Activated CD4-positive, alpha-beta T cell treated with anti-CD3 and anti-CD28 coated beads, Interleukin-2, amount 10 ng/mL, durations not matched to agents 7 days and 5 days (primary cell): ENCODE measurements around the gene TWIST2. TPM values are rescaled to one million over a fixed set of nuclear protein-coding genes. Genes with fewer than 3 reads are reported as not detected.

ENCODE experiments used
- CTCF ChIA-PET: fragments of 350-600 bp; sonication (Branson Sonifier 250); formaldehyde crosslinking; loops from one replicate; lab custom pipeline; 2021; ENCODE audit warnings: antibody characterized with exemption; lab: Charles Lee
- POLR2A ChIA-PET: fragments of 350-600 bp; sonication (Branson Sonifier 250); formaldehyde crosslinking; loops from one replicate; lab custom pipeline; 2021; ENCODE audit warnings: antibody characterized with exemption; lab: Charles Lee
- DNase-seq: peaks from one replicate; pipeline ENCODE4 v3.0.0-alpha.2; 2020
- H3K27ac Mint-ChIP-seq: one replicate; pipeline ENCODE4 v1.8.0; 2021; ENCODE audit warnings: mild to moderate bottlenecking, moderate library complexity, mixed read lengths
- H3K27me3 Mint-ChIP-seq: one replicate; pipeline ENCODE4 v1.8.0; 2021; ENCODE audit warnings: mixed read lengths
- H3K36me3 Mint-ChIP-seq: one replicate; pipeline ENCODE4 v1.8.0; 2021; ENCODE audit warnings: low read depth, mixed read lengths
- H3K4me1 Mint-ChIP-seq: one replicate; pipeline ENCODE4 v1.8.0; 2021; ENCODE audit warnings: mixed read lengths
- H3K4me3 Mint-ChIP-seq: one replicate; pipeline ENCODE4 v1.8.0; 2021; ENCODE audit warnings: mild to moderate bottlenecking, moderate library complexity, mixed read lengths
- H3K9me3 Mint-ChIP-seq: one replicate; pipeline ENCODE4 v1.8.0; 2021; ENCODE audit warnings: mixed read lengths
- total RNA-seq, 2 experiments: library from RNA; stranded (reverse); gene quantifications; one replicate each; pipeline ENCODE4 v1.2.3, GENCODE V29; 2021

Gene TWIST2
- total RNA-seq, 2 experiments from 2014 or later, result not detected

GRCh38 chr2:238864207-238865014 lies 16.5 kb downstream of the TWIST2 start:
- H3K36me3 Mint-ChIP-seq, result no peaks in the 10 kb centered on the region
- H3K27me3 Mint-ChIP-seq, result no peaks in the 10 kb centered on the region
- no peak for DNase-seq
- ChIA-PET CTCF (no interaction called here), POLR2A (no interaction called here)
- H3K4me1 Mint-ChIP-seq, result no peaks in the 10 kb centered on the region
- H3K4me3 Mint-ChIP-seq, result no peak overlapping the region
- H3K27ac Mint-ChIP-seq, result no peak overlapping the region
- no peaks in the 10 kb centered on the region for H3K9me3 Mint-ChIP-seq

DNA sequence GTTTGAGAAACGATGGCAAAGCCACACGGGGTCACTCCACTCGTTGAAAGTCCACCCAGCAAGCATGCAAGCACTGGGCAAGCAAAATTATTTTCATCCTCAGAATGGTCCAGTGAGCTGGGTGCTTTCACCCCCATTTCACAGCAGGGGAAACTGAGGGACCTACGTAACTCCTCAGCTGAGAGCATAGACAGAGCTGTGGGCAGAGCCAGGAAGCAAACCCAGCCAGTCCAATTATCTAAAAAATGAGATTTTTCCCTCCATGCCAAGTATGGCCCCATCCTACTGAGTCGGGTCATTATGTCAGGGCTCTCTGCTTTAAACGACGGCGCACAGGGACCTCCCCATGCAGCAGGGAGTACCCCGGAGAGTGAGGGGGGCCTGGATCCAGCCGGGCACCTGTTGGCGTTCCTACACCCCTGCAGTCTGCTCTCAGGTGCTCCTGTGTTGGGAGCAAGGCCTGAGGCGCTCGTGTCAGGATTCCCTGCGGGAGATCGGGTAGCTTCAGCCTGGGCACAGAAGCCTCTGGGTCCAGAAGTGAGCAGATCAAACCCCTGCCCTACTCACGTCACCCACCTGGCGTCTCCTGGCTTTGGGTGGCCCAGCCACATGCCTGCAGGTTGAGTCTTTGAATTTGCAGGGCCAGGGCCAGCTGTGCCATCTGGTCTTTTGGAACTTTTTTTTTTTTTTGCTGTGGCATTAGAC lies 17.3 kb downstream of the TWIST2 start:
- CTCF ChIA-PET, result no interaction called here

DNA sequence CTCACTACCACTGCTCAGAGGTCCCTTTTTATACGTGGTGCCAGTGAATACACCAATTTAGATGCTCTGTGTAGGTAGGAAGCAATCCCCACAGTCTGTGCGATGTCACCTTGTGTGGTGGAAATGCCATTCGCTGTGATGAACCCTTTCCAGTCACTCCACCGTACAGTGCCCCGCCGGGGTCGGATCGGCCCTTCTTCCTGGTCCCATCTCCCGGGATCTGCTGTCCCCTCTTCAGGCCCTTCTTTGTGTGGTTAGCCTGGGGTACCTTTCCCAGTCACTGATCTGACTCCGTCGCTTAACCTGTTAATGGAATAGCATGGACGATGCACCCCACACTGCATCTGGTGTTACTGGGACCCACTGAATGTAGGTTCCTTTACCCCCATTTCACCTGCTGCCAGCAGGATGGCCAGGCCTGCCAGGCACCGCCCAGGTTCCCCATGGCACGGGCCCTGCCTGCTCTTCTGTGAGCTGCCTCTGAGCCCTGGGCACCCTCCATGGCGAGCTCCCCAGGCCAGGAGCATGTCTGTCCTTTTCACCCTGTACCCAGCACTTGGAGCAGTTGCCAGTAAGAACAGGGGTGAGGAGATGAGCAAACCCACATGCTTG lies 18.0 kb downstream of the TWIST2 start:
- no peaks in the 10 kb centered on the region for H3K27me3 Mint-ChIP-seq
- no peaks in the 10 kb centered on the region for H3K4me1 Mint-ChIP-seq
- peaks cover 2% of the 10 kb centered on the region for H3K9me3 Mint-ChIP-seq
- no peak overlapping the region for H3K27ac Mint-ChIP-seq
- no peak for DNase-seq
- H3K36me3 Mint-ChIP-seq, result peaks cover 2% of the 10 kb centered on the region
- CTCF ChIA-PET, result no interaction called here
- POLR2A ChIA-PET, result no interaction called here
- H3K4me3 Mint-ChIP-seq, result no peak overlapping the region

More for the DNA sequence above, 17.3 kb downstream of the TWIST2 start:
- Mint-ChIP-seq H3K27ac (no peak overlapping the region), H3K36me3 (peaks cover 2% of the 10 kb centered on the region), H3K27me3 (no peaks in the 10 kb centered on the region), H3K4me3 (no peak overlapping the region), H3K9me3 (peaks cover 2% of the 10 kb centered on the region), H3K4me1 (no peaks in the 10 kb centered on the region)
- POLR2A ChIA-PET, result no interaction called here
- no peak for DNase-seq

- DNase-seq, result no peak
- H3K36me3 Mint-ChIP-seq, result peaks cover 2% of the 10 kb centered on the region
- ChIA-PET POLR2A (no interaction called here), CTCF (no interaction called here)
- no peak overlapping the region for H3K4me3 Mint-ChIP-seq
- H3K27me3 Mint-ChIP-seq, result no peaks in the 10 kb centered on the region
- H3K9me3 Mint-ChIP-seq, result peaks cover 2% of the 10 kb centered on the region
- no peak overlapping the region for H3K27ac Mint-ChIP-seq
- no peaks in the 10 kb centered on the region for H3K4me1 Mint-ChIP-seq
Observed at GRCh38 chr2:238866656-238867277, 18.9 kb downstream of the TWIST2 start.

GRCh38 chr2:238868067-238868524 lies 20.2 kb downstream of the TWIST2 start:
- Mint-ChIP-seq H3K9me3 (peaks cover 2% of the 10 kb centered on the region), H3K27ac (no peak overlapping the region), H3K36me3 (peaks cover 2% of the 10 kb centered on the region), H3K4me3 (no peak overlapping the region), H3K4me1 (no peaks in the 10 kb centered on the region), H3K27me3 (no peaks in the 10 kb centered on the region)
- no peak for DNase-seq
- CTCF ChIA-PET, result no interaction called here
- POLR2A ChIA-PET, result no interaction called here

- Mint-ChIP-seq H3K4me3 (no peak overlapping the region), H3K36me3 (peaks cover 2% of the 10 kb centered on the region), H3K4me1 (no peaks in the 10 kb centered on the region), H3K9me3 (peaks cover 2% of the 10 kb centered on the region), H3K27me3 (no peaks in the 10 kb centered on the region), H3K27ac (no peak overlapping the region)
- no peak for DNase-seq
- CTCF ChIA-PET, result no interaction called here
- POLR2A ChIA-PET, result no interaction called here
Observed at GRCh38 chr2:238868616-238869292, 20.9 kb downstream of the TWIST2 start.

- Mint-ChIP-seq H3K36me3 (peaks cover 2% of the 10 kb centered on the region), H3K4me3 (no peak overlapping the region), H3K27ac (peak overlapping the region; percentile 37), H3K27me3 (no peaks in the 10 kb centered on the region), H3K4me1 (no peaks in the 10 kb centered on the region), H3K9me3 (peaks cover 2% of the 10 kb centered on the region)
- CTCF ChIA-PET, result no interaction called here
- DNase-seq, result no peak
- POLR2A ChIA-PET, result no interaction called here
Observed at GRCh38 chr2:238869293-238870124, 21.6 kb downstream of the TWIST2 start.

GRCh38 chr2:238870261-238870660 lies 22.4 kb downstream of the TWIST2 start:
- peaks cover 2% of the 10 kb centered on the region for H3K36me3 Mint-ChIP-seq
- POLR2A ChIA-PET, result no interaction called here
- H3K9me3 Mint-ChIP-seq, result peaks cover 2% of the 10 kb centered on the region
- DNase-seq, result no peak
- H3K27ac Mint-ChIP-seq, result no peak overlapping the region
- H3K4me1 Mint-ChIP-seq, result no peaks in the 10 kb centered on the region
- no peak overlapping the region for H3K4me3 Mint-ChIP-seq
- CTCF ChIA-PET, result no interaction called here
- H3K27me3 Mint-ChIP-seq, result no peaks in the 10 kb centered on the region

GRCh38 chr2:238872026-238872425 lies 24.1 kb downstream of the TWIST2 start:
- Mint-ChIP-seq H3K27ac (no peak overlapping the region), H3K36me3 (peaks cover 2% of the 10 kb centered on the region), H3K9me3 (peaks cover 2% of the 10 kb centered on the region), H3K4me3 (no peak overlapping the region), H3K27me3 (no peaks in the 10 kb centered on the region), H3K4me1 (no peaks in the 10 kb centered on the region)
- CTCF ChIA-PET, result no interaction called here
- DNase-seq, result no peak
- POLR2A ChIA-PET, result no interaction called here

DNA sequence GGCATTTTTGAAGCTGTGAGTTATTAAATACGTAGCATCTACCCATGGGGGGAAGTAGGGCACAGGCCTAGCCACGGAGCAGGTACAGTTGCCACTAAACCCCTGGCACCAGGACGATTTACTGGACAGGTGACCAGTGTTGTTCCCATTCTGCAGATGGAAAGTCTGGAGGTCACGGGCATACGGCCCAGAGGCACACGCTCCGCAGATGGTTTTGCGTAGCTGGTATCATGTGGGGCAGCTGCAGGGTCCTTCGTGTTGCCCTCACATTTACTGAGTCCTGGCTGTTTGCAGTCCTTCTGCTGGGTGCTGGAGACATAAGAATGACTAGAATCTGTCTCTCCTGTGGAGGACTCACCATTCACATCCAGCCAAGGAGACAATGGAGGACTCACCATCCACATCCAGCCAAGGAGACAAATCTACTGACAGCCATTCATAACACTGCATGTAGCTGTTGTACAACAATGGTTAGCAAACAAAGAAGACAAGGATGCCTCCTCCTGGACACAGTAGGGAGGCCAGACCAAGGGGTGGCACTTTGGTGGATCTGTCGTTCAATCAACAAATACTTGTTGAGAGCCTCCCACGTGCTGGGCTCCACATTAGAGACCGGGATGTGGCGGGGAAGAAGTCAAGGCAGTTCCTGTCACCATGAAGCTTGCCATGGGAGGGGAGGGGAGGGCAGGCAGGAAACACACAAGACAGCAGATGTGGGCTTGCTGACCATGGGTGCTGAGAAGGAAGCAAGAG lies 24.9 kb downstream of the TWIST2 start:
- no peak overlapping the region for H3K27ac Mint-ChIP-seq
- H3K36me3 Mint-ChIP-seq, result peaks cover 2% of the 10 kb centered on the region
- ChIA-PET POLR2A (no interaction called here), CTCF (no interaction called here)
- H3K4me1 Mint-ChIP-seq, result no peaks in the 10 kb centered on the region
- H3K27me3 Mint-ChIP-seq, result no peaks in the 10 kb centered on the region
- no peak for DNase-seq
- peaks cover 2% of the 10 kb centered on the region for H3K9me3 Mint-ChIP-seq
- no peak overlapping the region for H3K4me3 Mint-ChIP-seq

- DNase-seq, result no peak
- ChIA-PET POLR2A (no interaction called here), CTCF (no interaction called here)
- no peak overlapping the region for H3K4me3 Mint-ChIP-seq
- H3K9me3 Mint-ChIP-seq, result peaks cover 2% of the 10 kb centered on the region
- no peak overlapping the region for H3K27ac Mint-ChIP-seq
- H3K36me3 Mint-ChIP-seq, result peaks cover 2% of the 10 kb centered on the region
- H3K4me1 Mint-ChIP-seq, result no peaks in the 10 kb centered on the region
- H3K27me3 Mint-ChIP-seq, result no peaks in the 10 kb centered on the region
Observed at GRCh38 chr2:238873381-238873801, 25.5 kb downstream of the TWIST2 start.
